Hypothalamus (tissue), 51 donors: ENCODE results near the gene COBL.

Experiments used
- DNase-seq, 51 donors: peaks; one replicate each; lab custom pipeline; 2025; lab: John Stamatoyannopoulos, UW

COBL gene

DNA sequence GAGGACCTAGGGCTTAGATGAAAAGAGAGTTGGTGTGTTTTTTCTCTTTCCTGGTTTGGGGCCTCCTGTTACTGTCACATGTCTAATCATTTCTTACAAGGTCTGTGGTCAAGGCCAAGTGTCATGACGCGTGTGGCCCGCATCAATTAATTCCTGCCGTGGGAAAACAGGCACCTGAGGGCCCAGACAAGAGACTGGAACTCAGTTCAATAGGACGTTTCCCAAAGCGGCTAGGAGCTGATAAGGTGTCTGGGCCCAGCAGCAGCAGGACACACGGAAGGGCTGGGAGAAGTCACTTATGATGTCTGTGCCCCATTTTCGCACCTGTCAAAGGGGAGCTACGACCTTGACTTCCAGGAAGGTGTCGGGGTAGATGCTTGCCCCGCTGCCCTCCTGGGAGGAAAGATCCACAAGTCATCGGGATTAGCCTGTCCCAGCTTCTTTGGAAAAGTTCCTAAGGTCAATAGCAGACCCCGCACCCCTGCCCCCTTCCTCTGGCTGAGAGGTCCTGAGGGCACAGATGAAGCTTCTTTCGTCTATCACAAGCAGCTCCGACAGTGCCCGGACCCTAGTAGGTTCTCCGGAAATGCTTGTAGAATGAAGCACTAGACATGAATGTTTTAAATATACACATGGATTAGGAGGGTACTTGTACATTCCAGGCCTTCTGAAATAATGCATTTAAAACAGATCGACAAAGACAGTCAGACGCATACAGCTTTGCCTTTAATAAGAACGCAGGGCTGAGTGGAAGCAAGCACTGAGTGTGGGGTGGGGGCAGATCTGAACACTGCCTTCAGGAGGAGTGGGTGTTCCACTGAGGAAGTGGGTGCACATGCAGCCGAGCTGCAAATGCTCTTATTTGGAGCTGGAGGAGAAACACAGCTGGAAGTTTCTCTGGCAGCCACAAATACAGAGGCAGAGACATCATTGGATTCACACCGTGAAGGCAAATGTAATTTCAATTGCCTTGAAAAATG lies 296.4 kb downstream of the COBL start:
- DNase-seq, result peak in 2 of 51 donors; percentile 14 to 52

- DNase-seq, result no peak
These were observed 297.3 kb downstream of the COBL start for GRCh38 chr7:51019191-51019844.

DNA sequence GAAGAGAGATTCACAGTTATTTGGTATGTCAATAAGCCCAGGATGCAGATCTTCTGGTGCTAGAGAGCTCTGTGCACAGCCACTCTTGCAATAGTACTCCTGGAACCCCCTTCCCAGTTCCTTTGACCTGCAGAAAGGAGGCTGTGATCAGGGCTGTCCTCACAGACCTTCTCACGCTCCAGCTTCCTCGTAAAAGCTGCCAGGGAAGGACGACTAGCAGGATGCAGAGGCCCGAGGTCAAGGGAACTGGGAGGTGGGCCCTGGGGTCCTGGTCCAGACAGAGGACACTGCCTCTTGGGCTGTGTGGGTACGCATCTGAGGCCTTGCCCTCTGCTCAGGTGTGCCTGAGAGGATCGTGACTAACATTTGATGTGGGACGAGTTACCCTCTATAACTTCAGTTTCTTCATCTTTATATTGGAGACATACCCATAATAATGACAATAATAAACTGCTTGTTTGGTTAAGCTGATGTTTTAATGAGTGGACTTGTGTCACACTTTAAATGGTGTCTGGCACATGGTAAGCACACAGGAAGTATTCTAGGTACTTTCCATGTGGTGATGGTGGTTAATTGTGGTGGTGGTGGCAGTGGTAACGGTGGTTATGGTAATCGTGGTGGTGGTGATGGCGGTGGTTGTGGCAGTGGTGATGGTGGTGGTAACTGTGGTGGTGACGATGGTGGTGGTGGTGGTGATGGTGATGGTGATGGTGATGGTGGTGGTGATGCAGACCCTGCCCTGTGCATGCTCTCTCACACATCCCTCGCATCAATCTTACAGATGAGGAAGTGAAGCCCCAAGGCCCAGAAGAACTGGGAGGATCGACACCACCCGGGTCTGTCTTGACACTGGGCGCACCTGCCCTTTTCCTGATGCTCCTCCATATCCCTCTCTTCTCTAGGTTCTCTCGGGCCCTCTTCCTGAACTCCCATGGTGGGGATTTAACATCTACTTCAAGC lies 298.8 kb downstream of the COBL start:
- DNase-seq, result no peak

- no peak for DNase-seq
These were observed 300.1 kb downstream of the COBL start for GRCh38 chr7:51016546-51016945.

DNA sequence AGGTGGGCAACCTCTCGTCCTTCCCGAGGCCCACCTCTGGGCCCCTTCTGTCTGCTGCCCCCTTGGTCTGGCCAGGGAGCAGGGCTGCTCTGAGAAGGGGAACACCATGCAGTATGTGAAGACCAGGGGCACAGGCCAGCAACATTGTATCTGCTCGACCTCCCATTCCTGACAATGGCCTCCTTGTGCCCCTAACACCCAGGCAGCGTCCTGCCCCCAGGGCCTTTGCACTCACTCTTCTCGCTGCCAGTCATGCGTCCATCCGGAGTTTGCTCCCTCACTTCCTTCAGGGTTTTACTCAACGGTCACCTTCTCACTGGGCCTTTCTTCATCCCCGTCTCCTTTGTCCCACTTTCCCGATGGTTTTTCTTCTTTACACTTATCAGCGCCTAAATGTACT lies 301.0 kb downstream of the COBL start:
- DNase-seq, result no peak

- DNase-seq, result no peak
These were observed 301.8 kb downstream of the COBL start for GRCh38 chr7:51014811-51015210.

DNA sequence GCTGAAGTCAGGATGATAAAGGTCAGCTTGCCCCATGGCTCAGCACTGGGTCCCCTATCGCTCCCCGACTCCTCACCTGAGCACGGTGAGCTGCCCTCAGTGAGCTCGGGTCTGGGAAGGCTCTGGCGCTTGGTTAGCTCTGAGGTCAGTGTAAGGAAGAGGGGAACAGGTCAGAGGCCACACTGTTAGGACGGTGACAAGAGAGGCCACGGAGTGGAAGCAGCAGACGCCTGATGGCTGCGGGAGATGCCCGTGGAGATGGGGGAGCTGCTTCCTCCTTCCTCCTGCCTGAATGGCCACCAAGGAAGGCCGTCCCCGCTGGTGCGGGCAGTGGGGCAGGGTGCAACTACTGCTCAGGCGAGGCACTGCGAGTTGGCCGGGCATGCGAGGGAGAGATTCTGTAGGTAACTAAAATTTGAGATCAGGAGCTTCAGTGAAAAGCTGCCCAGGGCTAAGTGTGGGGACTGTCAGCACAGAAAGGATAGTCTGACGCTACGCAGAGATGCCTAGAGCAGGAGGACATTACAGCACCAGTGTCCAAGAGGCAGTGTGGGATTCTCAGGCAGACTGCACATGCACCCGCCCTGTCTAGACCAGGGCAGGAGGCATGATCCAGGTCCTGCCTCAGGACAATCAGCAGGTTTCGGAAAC lies 302.6 kb downstream of the COBL start:
- no peak for DNase-seq

GRCh38 chr7:51013218-51013786 lies 303.3 kb downstream of the COBL start:
- no peak for DNase-seq

DNA sequence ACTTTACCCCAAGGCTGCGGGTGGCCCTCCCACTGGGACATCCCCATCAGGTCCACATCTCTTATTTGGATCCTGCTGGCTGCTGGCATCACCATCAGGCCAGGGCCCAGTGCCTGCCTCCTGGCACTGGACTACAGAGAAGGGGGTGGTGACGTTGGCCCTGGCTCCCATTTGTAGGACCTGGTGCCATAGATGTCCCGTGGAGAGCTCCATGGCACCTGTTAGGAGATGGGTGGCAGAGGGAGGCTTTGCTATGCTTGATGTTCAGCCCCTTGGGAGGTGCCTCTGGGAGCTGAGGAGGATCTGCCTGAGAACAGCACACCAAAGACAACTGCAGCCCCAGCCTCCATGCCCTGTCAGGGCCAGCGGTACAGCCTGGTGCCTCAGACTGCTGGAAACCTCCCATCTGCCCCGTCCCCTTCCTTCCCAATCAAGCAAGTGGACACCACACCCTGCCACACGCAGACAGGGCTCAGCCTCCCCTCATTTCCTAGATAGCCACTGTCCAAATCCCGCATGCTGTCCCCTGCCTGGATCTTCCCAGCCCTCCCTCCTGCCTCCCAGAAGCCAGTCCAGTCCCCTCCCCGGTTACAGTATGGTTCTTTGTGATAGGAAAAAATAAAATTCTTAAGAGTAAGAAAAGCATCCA lies 303.9 kb downstream of the COBL start:
- DNase-seq, result no peak

- no peak for DNase-seq
These were observed 304.8 kb downstream of the COBL start for GRCh38 chr7:51011710-51012350.

DNA sequence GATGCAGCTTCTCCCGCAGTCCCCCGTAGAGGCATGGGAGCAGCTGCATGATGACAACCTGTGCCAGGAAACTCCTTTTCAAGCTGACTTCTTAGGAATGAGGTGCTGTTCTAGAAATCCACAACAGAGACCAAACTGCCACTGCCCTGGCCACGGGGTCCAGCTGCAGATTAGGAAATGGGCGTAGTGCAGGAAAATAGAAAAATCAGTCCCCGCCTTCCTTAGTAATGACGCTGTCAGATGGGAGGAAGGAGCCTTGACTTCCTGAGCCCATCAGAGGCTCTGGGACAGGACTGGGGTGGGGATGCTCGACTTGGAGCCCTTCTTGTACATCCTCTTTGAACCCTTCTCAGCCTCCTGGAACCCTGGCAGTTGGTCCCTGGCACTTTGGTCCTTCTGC lies 306.1 kb downstream of the COBL start:
- no peak for DNase-seq

DNA sequence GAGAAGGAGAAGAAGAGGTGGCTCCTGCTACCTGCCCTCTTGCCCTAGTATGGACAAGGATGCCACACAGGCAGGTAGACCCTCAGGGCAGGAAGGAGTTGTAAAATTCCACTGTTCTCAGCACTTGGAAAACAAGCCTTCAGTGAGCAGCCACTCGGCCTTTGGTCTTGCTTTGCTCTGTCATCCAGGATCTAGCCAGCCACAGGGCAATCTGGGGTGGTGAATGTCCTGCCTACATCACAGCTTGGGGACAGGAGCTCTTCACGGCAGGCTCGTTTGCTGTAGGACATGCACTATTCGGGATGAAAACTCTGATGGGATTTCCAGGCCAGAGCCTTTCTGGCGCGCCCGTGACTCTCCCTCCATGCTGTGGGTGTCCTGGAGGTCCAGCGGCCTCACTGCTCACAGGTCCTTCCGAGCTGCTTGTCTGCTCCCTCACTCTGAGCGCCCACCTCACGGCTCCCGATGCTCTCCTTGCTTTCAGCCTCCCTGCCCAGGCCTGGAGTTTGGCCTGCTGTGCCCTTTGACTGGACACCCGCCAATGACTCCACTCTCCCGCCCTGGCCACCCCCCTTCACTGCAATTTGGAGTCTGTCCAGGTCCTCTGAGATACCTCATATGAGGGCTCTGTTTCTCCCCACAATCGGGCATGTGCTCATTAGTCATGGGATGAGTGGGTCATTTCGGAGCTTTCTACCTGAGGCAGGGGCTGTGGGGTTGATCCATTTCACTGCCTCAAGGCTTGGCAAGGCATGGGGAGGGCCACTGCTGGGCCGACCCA lies 306.7 kb downstream of the COBL start:
- DNase-seq, result no peak

GRCh38 chr7:51007551-51008505 lies 308.8 kb downstream of the COBL start:
- DNase-seq, result no peak

- DNase-seq, result no peak
These were observed 309.9 kb downstream of the COBL start for GRCh38 chr7:51006483-51007235.

- DNase-seq, result no peak
These were observed 311.5 kb downstream of the COBL start for GRCh38 chr7:51005074-51005473.

DNA sequence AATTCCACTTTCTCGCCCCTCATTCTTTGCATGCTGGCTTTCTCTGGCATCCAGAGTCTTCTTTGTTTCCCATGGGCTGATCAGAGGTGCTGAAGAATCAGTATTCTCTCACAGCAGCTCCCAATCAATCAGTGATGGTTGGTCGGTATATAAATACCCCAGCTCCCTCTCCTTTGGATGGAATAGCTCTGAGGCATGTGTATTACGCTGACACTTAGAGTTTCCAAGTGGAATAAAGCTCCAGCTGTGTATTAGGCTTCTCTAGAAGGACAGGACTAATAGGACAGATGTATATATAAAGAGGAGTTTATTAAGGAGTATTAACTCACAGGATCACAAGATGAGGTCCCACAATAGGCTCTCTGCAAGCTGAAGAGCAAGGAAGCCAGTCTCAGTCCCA lies 315.7 kb downstream of the COBL start:
- no peak for DNase-seq
